GM12878 (cell line): Measurements from ENCODE around the gene QSOX2. TPM values are rescaled to one million over a fixed set of nuclear protein-coding genes. Genes with fewer than 3 reads are reported as not detected.

Source experiments
- ATAC-seq: fragments of 200-7000 bp; cut with Tn5 transposase; 3 replicates; pipeline ENCODE4 v1.9.1; 2020; ENCODE audit warnings: mild to moderate bottlenecking, moderate library complexity
- BruUV-seq: library from RNA; stranded (reverse); fragments of 400-500 nt; replicated peaks from 2 replicates; lab custom pipeline; 2021; lab: Mats Ljungman, UMichigan
- CTCF ChIA-PET: fragments of 300-600 bp; sonication (Branson Sonifier 250); formaldehyde crosslinking; extraction: SDS; loops from one replicate; lab custom pipeline; 2021; ENCODE audit warnings: inconsistent platforms; lab: Yijun Ruan, JAX
- POLR2A ChIA-PET: fragments of 350-600 bp; formaldehyde crosslinking; extraction: SDS; loops from one replicate; lab custom pipeline; 2021; ENCODE audit warnings: inconsistent platforms; lab: Charles Lee
- RAD21 ChIA-PET: fragments of 300-600 bp; sonication (Branson Sonifier 250); formaldehyde crosslinking; loops from one replicate; lab custom pipeline; 2023; ENCODE audit warnings: antibody characterized with exemption; ENCODE audit not compliant: unreplicated experiment; lab: Charles Lee
- SMC1A ChIA-PET: fragments of 300-600 bp; sonication (Branson Sonifier 250); formaldehyde crosslinking; loops from one replicate; lab custom pipeline; 2023; ENCODE audit not compliant: unreplicated experiment, uncharacterized antibody; lab: Charles Lee
- DNase-seq: peaks from one replicate; pipeline ENCODE4 v3.0.0-alpha.2; 2011; ENCODE audit warnings: low read depth, low spot score
- FAIRE-seq: peaks from 3 replicates; lab custom pipeline; 2011; peaks lifted over from hg19 to GRCh38; lab: Jason Lieb, UNC
- H2AFZ ChIP-seq: 2 replicates; pipeline ENCODE4 v1.6.0; 2011; ENCODE audit warnings: low read depth, low read length, control low read depth; ENCODE audit not compliant: control insufficient read depth
- H3K27ac ChIP-seq: 2 replicates; pipeline ENCODE4 v1.5.1; 2011; ENCODE audit warnings: control low read depth; ENCODE audit not compliant: control insufficient read depth, insufficient read depth
- H3K27me3 ChIP-seq, 2 experiments: replicated peaks in 1 of 2; 2 replicates each; pipeline versions ENCODE4 v1.6.0 to v1.6.1; 2011; ENCODE audit warnings: low read length in 1 of 2; ENCODE audit not compliant: control insufficient read depth in 2 of 2, insufficient read depth in 2 of 2
- H3K36me3 ChIP-seq, 2 experiments: 2 replicates each; pipeline ENCODE4 v1.5.1; 2011; ENCODE audit warnings: low read length in 1 of 2; ENCODE audit not compliant: control insufficient read depth in 2 of 2, insufficient read depth in 2 of 2
- H3K4me1 ChIP-seq: 2 replicates; pipeline ENCODE4 v1.6.1; 2011; ENCODE audit warnings: mild to moderate bottlenecking, low read length, moderate library complexity, mixed read lengths; ENCODE audit not compliant: control insufficient read depth, insufficient read depth
- H3K4me2 ChIP-seq: 2 replicates; pipeline ENCODE4 v1.6.0; 2011; ENCODE audit warnings: control low read depth; ENCODE audit not compliant: control insufficient read depth, insufficient read depth
- H3K4me3 ChIP-seq: fragments of 200-600 bp; sonication (generic); 2 replicates; pipeline ENCODE4 v1.5.1; 2016
- H3K79me2 ChIP-seq: 2 replicates; pipeline ENCODE4 v1.6.0; 2011; ENCODE audit warnings: low read length; ENCODE audit not compliant: control insufficient read depth, insufficient read depth
- H3K9ac ChIP-seq: 2 replicates; pipeline ENCODE4 v1.8.0; 2011; ENCODE audit warnings: low read length, control low read depth, mixed read lengths; ENCODE audit not compliant: control insufficient read depth, insufficient read depth
- H3K9me3 ChIP-seq: replicated peaks from 3 replicates; pipeline ENCODE4 v1.5.1; 2011; ENCODE audit warnings: mild to moderate bottlenecking, low read length; ENCODE audit not compliant: control insufficient read depth, insufficient read depth
- H4K20me1 ChIP-seq: 2 replicates; pipeline ENCODE4 v1.6.0; 2011; ENCODE audit not compliant: control insufficient read depth, insufficient read depth
- CEBPB ChIP-seq, 2 experiments: fragments of 150-350 bp in 1 of 2; IDR thresholded peaks; 2 replicates each; pipeline ENCODE4 v1.6.1; 2012 to 2014; ENCODE audit warnings: low read depth in 2 of 2, low read length in 2 of 2, borderline replicate concordance in 1 of 2, inconsistent platforms in 1 of 2
- CHD4 ChIP-seq: fragments of 200-600 bp; sonication (generic); IDR thresholded peaks from 2 replicates; pipeline ENCODE4 v1.6.1; 2016; ENCODE audit warnings: mild to moderate bottlenecking
- EGR1 ChIP-seq, 2 experiments: IDR thresholded peaks; 1 replicate in 1 of 2; 2 replicates in 1 of 2; pipeline ENCODE4 v1.6.1; 2011 to 2012; ENCODE audit warnings: low read depth in 2 of 2, low read length in 2 of 2, borderline replicate concordance in 1 of 2, mild to moderate bottlenecking in 1 of 2, moderate library complexity in 1 of 2
- EP300 ChIP-seq, 2 experiments: fragments of 150-350 bp in 1 of 2; IDR thresholded peaks; 2 replicates each; pipeline ENCODE4 v1.6.1; 2011 to 2012; ENCODE audit warnings: low read depth in 2 of 2, low read length in 2 of 2, borderline replicate concordance in 1 of 2, improper control_type of control experiment in 1 of 2, inconsistent platforms in 1 of 2; ENCODE audit not compliant: control insufficient read depth in 1 of 2
- ETV6 ChIP-seq, 2 experiments: fragments of 450-650 bp in 1 of 2; IDR thresholded peaks in 1 of 2; conservative IDR thresholded peaks in 1 of 2; 2 replicates each; pipeline ENCODE4 v1.6.1; 2014; ENCODE audit warnings: antibody characterized with exemption in 1 of 2, borderline replicate concordance in 1 of 2, low read depth in 1 of 2, mild to moderate bottlenecking in 1 of 2, moderate library complexity in 1 of 2
- HDGF ChIP-seq: fragments of 450-650 bp; IDR thresholded peaks from 2 replicates; pipeline ENCODE4 v1.6.1; 2016; ENCODE audit warnings: antibody characterized with exemption
- IRF5 ChIP-seq: fragments of 450-650 bp; IDR thresholded peaks from 2 replicates; pipeline ENCODE4 v1.6.1; 2017; ENCODE audit warnings: borderline replicate concordance
- MXI1 ChIP-seq: fragments of 150-350 bp; IDR thresholded peaks from 2 replicates; pipeline ENCODE4 v1.6.1; 2011; ENCODE audit warnings: low read depth, mild to moderate bottlenecking, inconsistent platforms, low read length, improper control_type of control experiment
- PAX8 ChIP-seq: fragments of 450-650 bp; IDR thresholded peaks from 2 replicates; pipeline ENCODE4 v1.6.1; 2017; ENCODE audit warnings: mild to moderate bottlenecking, moderate library complexity
- RB1 ChIP-seq: fragments of 450-650 bp; formaldehyde crosslinking; IDR thresholded peaks from 2 replicates; pipeline ENCODE4 v1.6.1; 2017; ENCODE audit warnings: mild to moderate bottlenecking, borderline replicate concordance
- RELA ChIP-seq: fragments of 450-650 bp; IDR thresholded peaks from 2 replicates; pipeline ENCODE4 v1.8.0; 2014; ENCODE audit warnings: borderline replicate concordance; ENCODE audit not compliant: partially characterized antibody
- STAT1 ChIP-seq: fragments of 450-650 bp; conservative IDR thresholded peaks from 2 replicates; pipeline ENCODE4 v1.6.1; 2014; ENCODE audit warnings: antibody characterized with exemption, mild to moderate bottlenecking
- ZBTB33 ChIP-seq: fragments of 450-650 bp; IDR thresholded peaks from 2 replicates; pipeline ENCODE4 v1.6.1; 2017; ENCODE audit warnings: mild to moderate bottlenecking
- ZZZ3 ChIP-seq: IDR thresholded peaks from 2 replicates; pipeline ENCODE4 v1.6.1; 2011; ENCODE audit warnings: low read depth; ENCODE audit not compliant: control insufficient read depth, insufficient read length
- WGBS: methylation state at CpG from one replicate; pipeline ENCODE4 v1.1.6; 2016; ENCODE audit warnings: low lambda C conversion rate; ENCODE audit not compliant: insufficient replicate concordance, insufficient coverage; ENCODE audit errors: missing lambda C conversion rate; 5-methylcytosine and 5-hydroxymethylcytosine counted together
- in situ Hi-C: fragments of 300-500 bp; cut with MboI; formaldehyde crosslinking; loops from 9 replicates; pipeline ENCODE4 v1.14.3; 2018; ENCODE audit warnings: mixed read lengths
- intact Hi-C: fragments of 100-400 bp; cut with micrococcal nuclease; formaldehyde crosslinking; loops from one replicate; pipeline ENCODE4 v1.14.2; 2022; ENCODE audit not compliant: unreplicated experiment
- polyA plus RNA-seq, 11 experiments: library from polyadenylated mRNA; depleted of rRNA in 4 of 11; unstranded in 6 of 11; stranded (reverse) in 5 of 11; fragments of >200 nt; fragmentation: Nextera tagmentation in 4 of 11; fragmentation: Illumina TruSeq in 1 of 11; extraction: Ambion mirVana in 4 of 11; extraction: Trizol in 1 of 11; gene quantifications; 1 replicate in 1 of 11; 2 replicates in 10 of 11; pipeline versions ENCODE4 v1.2.1 to v1.2.3, GENCODE V29; 2011 to 2016; ENCODE audit warnings: inconsistent platforms in 2 of 11, missing spikeins in 2 of 11, low read depth in 1 of 11
- total RNA-seq, 4 experiments: library from RNA; depleted of rRNA in 3 of 4; stranded (reverse); fragments of >200 nt in 3 of 4; fragmentation: Illumina TruSeq in 1 of 4; extraction: Trizol in 1 of 4; gene quantifications; 2 replicates each; pipeline versions ENCODE4 v1.2.1 to v1.2.3, GENCODE V29; 2013 to 2021
- TF ChIP-seq, protein P1 (sequence below): fragments of 450-650 bp; formaldehyde crosslinking; IDR thresholded peaks from 2 replicates; pipeline ENCODE4 v1.5.0; 2022; ENCODE audit warnings: mild to moderate bottlenecking, missing genetic modification characterization

Gene QSOX2
- total and polyA plus RNA-seq, 10 of the 15 experiments (the other 5 are each of a cell fraction or from before 2014, with no cell fraction given) = 0.34 to 16.1 (median 8.2) TPM

- Histone ChIP-seq H2AFZ (no peak overlapping the region), H3K4me1 (0 out of 2 replicates have a peak, but pooled peaks cover 4% of the 10 kb centered on the region), H3K4me3 (no peak overlapping the region), H3K79me2 (no peaks in the 10 kb centered on the region), H3K9ac (no peak overlapping the region), H3K27me3 (peaks cover 6 to 14% of the 10 kb centered on the region in 2 experiments), H3K9me3 (no peaks in the 10 kb centered on the region), H3K27ac (no peak overlapping the region), H3K4me2 (no peak overlapping the region), H3K36me3 (no peaks in the 10 kb centered on the region; a peak in 1 of 4 replicates), H4K20me1 (no peaks in the 10 kb centered on the region)
- ChIA-PET POLR2A (no interaction called here), RAD21 (no interaction called here), CTCF (no interaction called here), SMC1A (no interaction called here)
- in situ Hi-C loops = no loop called here
- DNase-seq (no peak), ATAC-seq (no peak), FAIRE-seq (no peak)
- 48% methylated on average over 42 of the region's 96 CpGs for WGBS
- no TSS peak for BruUV-seq
- intact Hi-C loops = no loop called here
- TF ChIP-seq STAT1 = no peak
- no peak for TF ChIP-seq ZZZ3
- no peak for TF ChIP-seq PAX8
- TF ChIP-seq ETV6 (conservative IDR thresholded peaks at IDR 0.05 in 1 of 2, IDR thresholded peaks at IDR 0.05 in 1 of 2; ENCODE audit: borderline replicate concordance in 1 of 2, low read depth in 1 of 2) = no peak
- no peak for TF ChIP-seq EP300 (IDR thresholded peaks at IDR 0.05; ENCODE audit: borderline replicate concordance in 1 of 2, control insufficient read depth in 1 of 2, low read depth in 2 of 2, low read length in 2 of 2)
- no peak for TF ChIP-seq MXI1
- TF ChIP-seq ZBTB33 = no peak
- TF ChIP-seq IRF5 = no peak
- no peak for TF ChIP-seq HDGF
- TF ChIP-seq EGR1 (IDR thresholded peaks at IDR 0.05; ENCODE audit: borderline replicate concordance in 1 of 2, low read depth in 2 of 2, low read length in 2 of 2) = no peak
- no peak for TF ChIP-seq CEBPB (IDR thresholded peaks at IDR 0.05; ENCODE audit: borderline replicate concordance in 1 of 2, low read depth in 2 of 2, low read length in 2 of 2)
- TF ChIP-seq, protein P1, sequence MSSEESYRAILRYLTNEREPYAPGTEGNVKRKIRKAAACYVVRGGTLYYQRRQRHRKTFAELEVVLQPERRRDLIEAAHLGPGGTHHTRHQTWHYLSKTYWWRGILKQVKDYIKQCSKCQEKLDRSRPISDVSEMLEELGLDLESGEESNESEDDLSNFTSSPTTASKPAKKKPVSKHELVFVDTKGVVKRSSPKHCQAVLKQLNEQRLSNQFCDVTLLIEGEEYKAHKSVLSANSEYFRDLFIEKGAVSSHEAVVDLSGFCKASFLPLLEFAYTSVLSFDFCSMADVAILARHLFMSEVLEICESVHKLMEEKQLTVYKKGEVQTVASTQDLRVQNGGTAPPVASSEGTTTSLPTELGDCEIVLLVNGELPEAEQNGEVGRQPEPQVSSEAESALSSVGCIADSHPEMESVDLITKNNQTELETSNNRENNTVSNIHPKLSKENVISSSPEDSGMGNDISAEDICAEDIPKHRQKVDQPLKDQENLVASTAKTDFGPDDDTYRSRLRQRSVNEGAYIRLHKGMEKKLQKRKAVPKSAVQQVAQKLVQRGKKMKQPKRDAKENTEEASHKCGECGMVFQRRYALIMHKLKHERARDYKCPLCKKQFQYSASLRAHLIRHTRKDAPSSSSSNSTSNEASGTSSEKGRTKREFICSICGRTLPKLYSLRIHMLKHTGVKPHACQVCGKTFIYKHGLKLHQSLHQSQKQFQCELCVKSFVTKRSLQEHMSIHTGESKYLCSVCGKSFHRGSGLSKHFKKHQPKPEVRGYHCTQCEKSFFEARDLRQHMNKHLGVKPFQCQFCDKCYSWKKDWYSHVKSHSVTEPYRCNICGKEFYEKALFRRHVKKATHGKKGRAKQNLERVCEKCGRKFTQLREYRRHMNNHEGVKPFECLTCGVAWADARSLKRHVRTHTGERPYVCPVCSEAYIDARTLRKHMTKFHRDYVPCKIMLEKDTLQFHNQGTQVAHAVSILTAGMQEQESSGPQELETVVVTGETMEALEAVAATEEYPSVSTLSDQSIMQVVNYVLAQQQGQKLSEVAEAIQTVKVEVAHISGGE (CRISPR knock-in tag) = no peak
- no peak for TF ChIP-seq RELA
- no peak for TF ChIP-seq CHD4
- no peak for TF ChIP-seq RB1
These were observed 52.3 kb downstream of the QSOX2 start for GRCh38 chr9:136193127-136193890.
